K562 (cell line): ENCODE measurements around the gene RELL1. TPM values are rescaled to one million over a fixed set of nuclear protein-coding genes. Genes with fewer than 3 reads are reported as not detected.

ENCODE experiments used
- ATAC-seq: fragments of 200-7000 bp; cut with Tn5 transposase; 3 replicates; pipeline ENCODE4 v1.9.1; 2020; ENCODE audit warnings: moderate library complexity
- BruUV-seq: library from RNA; stranded (reverse); fragments of 400-500 nt; replicated peaks from 2 replicates; lab custom pipeline; 2021; lab: Mats Ljungman, UMichigan
- CTCF ChIA-PET: fragments of 300-600 bp; formaldehyde crosslinking; extraction: SDS; loops from one replicate; lab custom pipeline; 2021; ENCODE audit warnings: low intra/inter-chr PET ratio; lab: Yijun Ruan, JAX
- POLR2A ChIA-PET: fragments of 300-600, 350-650 bp; sonication (Branson Sonifier 250); formaldehyde crosslinking; extraction: SDS; loops from one replicate; lab custom pipeline; 2021; ENCODE audit warnings: antibody characterized with exemption, inconsistent platforms; lab: Yijun Ruan, JAX
- DNase-seq, 4 experiments: peaks; one replicate each; pipeline versions ENCODE4 v3.0.0 to v3.0.0-alpha.2; 2011 to 2018; ENCODE audit warnings: low spot score in 3 of 4, mixed read lengths in 3 of 4; ENCODE audit errors: extremely low read depth in 1 of 4
- FAIRE-seq: peaks from 2 replicates; lab custom pipeline; 2011; peaks lifted over from hg19 to GRCh38; lab: Jason Lieb, UNC
- H2AFZ ChIP-seq: 2 replicates; pipeline ENCODE4 v1.6.0; 2011; ENCODE audit warnings: low read depth, low read length, control low read depth, inconsistent platforms
- H3K27ac ChIP-seq: fragments of 200-600 bp; 3 replicates; pipeline ENCODE4 v1.8.0; 2011; ENCODE audit warnings: low read depth, mild to moderate bottlenecking, control low read depth, inconsistent platforms, low read length, moderate library complexity, mixed read lengths; ENCODE audit errors: extremely low read depth
- H3K27me3 ChIP-seq, 2 experiments: fragments of 300-600 bp in 1 of 2; 2 replicates in 1 of 2; 3 replicates in 1 of 2; pipeline versions ENCODE4 v1.6.0 to v1.8.0; 2011; ENCODE audit warnings: inconsistent platforms in 2 of 2, low read length in 2 of 2, mild to moderate bottlenecking in 1 of 2, mixed read lengths in 1 of 2, moderate library complexity in 1 of 2; ENCODE audit not compliant: control insufficient read depth in 2 of 2, insufficient read depth in 2 of 2
- H3K36me3 ChIP-seq: fragments of 300-600 bp; 3 replicates; pipeline ENCODE4 v1.8.0; 2011; ENCODE audit warnings: mild to moderate bottlenecking, low read length, inconsistent platforms; ENCODE audit not compliant: control insufficient read depth, insufficient read depth
- H3K4me1 ChIP-seq, 2 experiments: fragments of 200-600 bp in 1 of 2; replicated peaks in 1 of 2; 2 replicates in 1 of 2; 3 replicates in 1 of 2; pipeline versions ENCODE4 v1.5.1 to v1.8.0; 2011; ENCODE audit warnings: inconsistent platforms in 2 of 2, low read length in 2 of 2, mild to moderate bottlenecking in 1 of 2, mixed read lengths in 1 of 2, moderate library complexity in 1 of 2; ENCODE audit not compliant: control insufficient read depth in 2 of 2, insufficient read depth in 2 of 2
- H3K4me2 ChIP-seq: 2 replicates; pipeline ENCODE4 v1.6.1; 2011; ENCODE audit warnings: low read length, control low read depth, inconsistent platforms, mixed read lengths; ENCODE audit not compliant: insufficient read depth
- H3K4me3 ChIP-seq: fragments of 200-600 bp; sonication (generic), shearing (Covaris generic); 2 replicates; pipeline ENCODE4 v1.5.1; 2016; ENCODE audit warnings: control low read depth, inconsistent platforms
- H3K79me2 ChIP-seq: fragments of 200-600 bp; 3 replicates; pipeline ENCODE4 v1.8.0; 2011; ENCODE audit warnings: low read length, inconsistent platforms; ENCODE audit not compliant: control insufficient read depth, insufficient read depth
- H3K9ac ChIP-seq, 2 experiments: 2 replicates each; pipeline versions ENCODE4 v1.6.0 to v1.6.1; 2011; ENCODE audit warnings: low read depth in 2 of 2, low read length in 2 of 2, control low read depth in 1 of 2, inconsistent platforms in 1 of 2, mild to moderate bottlenecking in 1 of 2, mixed read lengths in 1 of 2; ENCODE audit not compliant: insufficient read depth in 1 of 2
- H3K9me1 ChIP-seq: one replicate; pipeline ENCODE4 v1.6.0; 2011; ENCODE audit warnings: inconsistent platforms, mild to moderate bottlenecking, low read length, moderate library complexity; ENCODE audit not compliant: control insufficient read depth, insufficient read depth
- H3K9me3 ChIP-seq: replicated peaks from 2 replicates; pipeline ENCODE4 v1.5.1; 2011; ENCODE audit warnings: low read depth, low read length, inconsistent platforms; ENCODE audit not compliant: control insufficient read depth, insufficient read depth
- H4K20me1 ChIP-seq: replicated peaks from 2 replicates; pipeline ENCODE4 v1.6.1; 2011; ENCODE audit warnings: low read length, inconsistent platforms, mixed read lengths; ENCODE audit not compliant: control insufficient read depth, insufficient read depth
- BRCA1 ChIP-seq, 2 experiments: fragments of 450-650 bp in 1 of 2; sonication (generic) in 1 of 2; formaldehyde crosslinking in 1 of 2; IDR thresholded peaks; 2 replicates each; pipeline versions ENCODE4 v1.5.0 to v1.6.1; 2017 to 2020; ENCODE audit warnings: mild to moderate bottlenecking in 1 of 2, missing genetic modification reagents in 1 of 2
- E4F1 ChIP-seq: fragments of 250-450 bp; sonication (Bioruptor Pico); IDR thresholded peaks from 2 replicates; pipeline ENCODE4 v1.5.0; 2021; ENCODE audit warnings: mild to moderate bottlenecking, borderline replicate concordance
- GATAD2A ChIP-seq: fragments of 450-650 bp; IDR thresholded peaks from 2 replicates; pipeline ENCODE4 v1.6.1; 2017
- MAFF ChIP-seq: IDR thresholded peaks from 2 replicates; pipeline ENCODE4 v1.6.1; 2012; ENCODE audit warnings: low read length, improper control_type of control experiment
- MBD1 ChIP-seq: fragments of 250-450 bp; sonication (Bioruptor Pico); IDR thresholded peaks from 2 replicates; pipeline ENCODE4 v1.8.0; 2022; ENCODE audit warnings: inconsistent platforms
- POLR2G ChIP-seq: fragments of 200-400 bp; formaldehyde crosslinking; IDR thresholded peaks from 2 replicates; pipeline ENCODE4 v1.6.1; 2017; ENCODE audit warnings: low read depth, mild to moderate bottlenecking, antibody characterized with exemption, low read length, moderate library complexity
- POLR3G ChIP-seq: IDR thresholded peaks from 2 replicates; pipeline ENCODE4 v1.6.1; 2011; ENCODE audit not compliant: insufficient read length, insufficient replicate concordance; ENCODE audit errors: extremely low read depth
- PPARD ChIP-seq: fragments of 250-450 bp; sonication (Bioruptor Pico); IDR thresholded peaks from 2 replicates; pipeline ENCODE4 v1.8.0; 2022; ENCODE audit warnings: inconsistent platforms, mild to moderate bottlenecking, moderate library complexity
- SPI1 ChIP-seq: IDR thresholded peaks from 2 replicates; pipeline ENCODE4 v1.6.1; 2011; ENCODE audit warnings: low read depth, low read length, control low read depth, borderline replicate concordance
- STAT5B ChIP-seq: fragments of 250-450 bp; sonication (Bioruptor Pico); IDR thresholded peaks from 2 replicates; pipeline ENCODE4 v1.8.0; 2021; ENCODE audit warnings: mild to moderate bottlenecking, inconsistent platforms
- TCF15 ChIP-seq: fragments of 250-450 bp; sonication (Bioruptor Pico); IDR thresholded peaks from 2 replicates; pipeline ENCODE4 v1.8.0; 2022; ENCODE audit warnings: moderate library complexity, mild to moderate bottlenecking, inconsistent platforms
- TCF7 ChIP-seq: sonication (generic); IDR thresholded peaks from 2 replicates; pipeline ENCODE4 v1.6.1; 2016; ENCODE audit warnings: antibody characterized with exemption, borderline replicate concordance
- TRIM24 ChIP-seq, 2 experiments: fragments of 450-650 bp; IDR thresholded peaks; 2 replicates each; pipeline ENCODE4 v1.6.1; 2016
- YY1 ChIP-seq, 3 experiments: IDR thresholded peaks; 2 replicates each; pipeline ENCODE4 v1.6.1; 2011; ENCODE audit warnings: low read length in 2 of 3, mild to moderate bottlenecking in 2 of 3, moderate library complexity in 2 of 3, borderline replicate concordance in 1 of 3, control low read depth in 1 of 3, low read depth in 1 of 3; ENCODE audit not compliant: insufficient read depth in 3 of 3, insufficient replicate concordance in 2 of 3, control insufficient read depth in 1 of 3, insufficient read length in 1 of 3; ENCODE audit errors: extremely low read depth in 1 of 3
- ZBTB26 ChIP-seq: fragments of 450-650 bp; formaldehyde crosslinking; IDR thresholded peaks from 2 replicates; pipeline ENCODE4 v1.4.0; 2022; ENCODE audit warnings: missing genetic modification characterization
- ZNF121 ChIP-seq: sonication (generic); formaldehyde crosslinking; conservative IDR thresholded peaks from 2 replicates; pipeline ENCODE4 v1.8.0; 2022; ENCODE audit warnings: missing genetic modification reagents
- ZNF717 ChIP-seq: fragments of 250-450 bp; sonication (Bioruptor Pico); IDR thresholded peaks from 2 replicates; pipeline ENCODE4 v1.5.0; 2021
- WGBS: fragments of 100-300 bp; shearing (Covaris generic); methylation state at CpG from one replicate; pipeline ENCODE4 v1.1.6; 2016; ENCODE audit warnings: low coverage, mixed read lengths; ENCODE audit not compliant: insufficient coverage; ENCODE audit errors: missing lambda C conversion rate; 5-methylcytosine and 5-hydroxymethylcytosine counted together
- in situ Hi-C: fragments of 300-500 bp; cut with MboI; formaldehyde crosslinking; loops from 4 replicates; pipeline ENCODE4 v1.15.0; 2018; ENCODE audit warnings: inconsistent platforms, mixed read lengths
- intact Hi-C: fragments of 100-400 bp; cut with micrococcal nuclease; formaldehyde crosslinking; loops from 2 replicates; pipeline ENCODE4 v1.14.2; 2022
- polyA plus RNA-seq, 8 experiments: library from polyadenylated mRNA; depleted of rRNA in 4 of 8; stranded (reverse) in 5 of 8; unstranded in 3 of 8; fragments of >200 nt; fragmentation: Nextera tagmentation in 2 of 8; fragmentation: Illumina TruSeq in 1 of 8; extraction: Ambion mirVana in 2 of 8; extraction: Trizol in 1 of 8; gene quantifications; 2 replicates each; pipeline versions ENCODE4 v1.2.1 to v1.2.3, GENCODE V29; 2011 to 2014; ENCODE audit warnings: inconsistent platforms in 1 of 8, missing spikeins in 1 of 8
- total RNA-seq, 7 experiments: library from RNA; depleted of rRNA in 6 of 7; stranded (reverse); fragments of >200 nt in 6 of 7; fragmentation: Illumina TruSeq in 2 of 7; extraction: Trizol in 2 of 7; gene quantifications; 2 replicates each; pipeline versions ENCODE4 v1.2.1 to v1.2.3, GENCODE V29; 2011 to 2021; ENCODE audit warnings: low replicate concordance in 1 of 7

The RELL1 gene
- total and polyA plus RNA-seq, 9 of the 15 experiments (the other 6 are each of a cell fraction or from before 2014, with no cell fraction given), result 0.06 to 3.5 (median 1.7) TPM; not detected in 1

GRCh38 chr4:37590016-37590415, 96.2 kb downstream of the RELL1 start (continued):
- no peak for TF ChIP-seq TCF15 (CRISPR knock-in tag)
- no peak for TF ChIP-seq GATAD2A
- TF ChIP-seq POLR2G, result no peak
- no peak for TF ChIP-seq YY1 (IDR thresholded peaks at IDR 0.05; ENCODE audit: borderline replicate concordance in 1 of 3, control insufficient read depth in 1 of 3, extremely low read depth in 1 of 3, insufficient read depth in 3 of 3, insufficient read length in 1 of 3, insufficient replicate concordance in 2 of 3, low read depth in 1 of 3, low read length in 2 of 3)
- TF ChIP-seq SPI1, result no peak
- no peak for TF ChIP-seq PPARD (CRISPR knock-in tag)
- no peak for TF ChIP-seq ZBTB26
- no peak for TF ChIP-seq TCF7
- no peak for TF ChIP-seq ZNF121 (CRISPR knock-in tag)
- TF ChIP-seq, all 486 proteins: peak for 0

GRCh38 chr4:37588150-37588549, 98.0 kb downstream of the RELL1 start:
- H3K4me3 ChIP-seq, result no peak overlapping the region
- no peak overlapping the region for H3K27ac ChIP-seq
- intact Hi-C loops (no loop called here), in situ Hi-C loops (no loop called here)
- ChIA-PET POLR2A (no interaction called here), CTCF (no interaction called here)
- H2AFZ ChIP-seq, result no peak overlapping the region
- no peaks in the 10 kb centered on the region for H3K4me1 ChIP-seq
- 5% methylated on average over 9 of the region's 9 CpGs for WGBS
- FAIRE-seq, result no peak
- no peaks in the 10 kb centered on the region for H3K9me3 ChIP-seq
- H3K4me2 ChIP-seq, result no peak overlapping the region
- no peak overlapping the region for H3K9ac ChIP-seq
- no TSS peak for BruUV-seq
- H3K27me3 ChIP-seq, result peaks cover 0 to 12% of the 10 kb centered on the region in 2 experiments; a peak in 2 of 5 replicates
- H4K20me1 ChIP-seq, result no peaks in the 10 kb centered on the region
- no peak for ATAC-seq
- no peaks in the 10 kb centered on the region for H3K79me2 ChIP-seq
- no peaks in the 10 kb centered on the region for H3K9me1 ChIP-seq
- DNase-seq, result no peak
- H3K36me3 ChIP-seq, result no peaks in the 10 kb centered on the region
- TF ChIP-seq BRCA1 (IDR thresholded peaks at IDR 0.05) (no peak), BRCA1 (CRISPR knock-in tag; IDR thresholded peaks at IDR 0.05) (no peak), E4F1 (CRISPR knock-in tag) (no peak), POLR3G (no peak), STAT5B (CRISPR knock-in tag) (no peak), MAFF (no peak), ZNF717 (CRISPR knock-in tag) (no peak), TRIM24 (IDR thresholded peaks at IDR 0.05) (no peak), MBD1 (CRISPR knock-in tag) (no peak)
